ENCODE data around the gene WDR27. TPM values are rescaled to one million over a fixed set of nuclear protein-coding genes. Genes with fewer than 3 reads are reported as not detected.
"Not testable (repeated sequence)": the region's sequence is repeated elsewhere in the genome, so short reads cannot be mapped to it uniquely, and the experiment has no call there.

Gene WDR27
- total and polyA plus RNA-seq, 10 donors: 17.6 to 69.5 (median 45.7) TPM

GRCh38 chr6:169617562-169617961, 84.3 kb downstream of the WDR27 start:
- Histone ChIP-seq H3K9me3 (peaks cover 0 to 14% (median 3%) of the 10 kb centered on the region in 8 donors), H3K4me1 (peaks cover 0 to 2% (median 0%) of the 10 kb centered on the region in 6 donors), H3K4me3 (no peak overlapping the region), H3K27me3 (replicated peaks in 1 of 7) (no peaks in the 10 kb centered on the region), H3K36me3 (peaks cover 0 to 4% (median 0%) of the 10 kb centered on the region in 6 donors), H3K27ac (no peak overlapping the region)
- no peak for TF ChIP-seq POLR2AphosphoS5 (IDR thresholded peaks at IDR 0.05)
- TF ChIP-seq POLR2A (IDR thresholded peaks at IDR 0.05): no peak
- TF ChIP-seq CTCF (IDR thresholded peaks at IDR 0.05 in 8 of 11, conservative IDR thresholded peaks at IDR 0.05 in 3 of 11): no peak
- intact Hi-C loops (cut with DNase I; ENCODE audit: low total_unique reads): no loop called here
- no peak for DNase-seq
- 90 to 98% (median 94%) methylated on average over 7 of the region's 7 CpGs for WGBS, 5 donors

GRCh38 chr6:169608609-169609008, 93.2 kb downstream of the WDR27 start:
- DNase-seq; H3K4me3 ChIP-seq; H3K27me3 ChIP-seq (replicated peaks in 1 of 7); H3K36me3 ChIP-seq; H3K9me3 ChIP-seq; H3K4me1 ChIP-seq; H3K27ac ChIP-seq; intact Hi-C loops (cut with DNase I; ENCODE audit: low total_unique reads): not testable (repeated sequence)
- 90 to 100% (median 98%) methylated on average over 2 of the region's 2 CpGs for WGBS, 5 donors

- H3K27ac ChIP-seq: no peak overlapping the region
- H3K9me3 ChIP-seq: peaks cover 0 to 8% (median 0%) of the 10 kb centered on the region in 8 donors
- DNase-seq: no peak
- no peaks in the 10 kb centered on the region for H3K4me1 ChIP-seq
- H3K4me3 ChIP-seq: no peak overlapping the region
- intact Hi-C loops (cut with DNase I; ENCODE audit: low total_unique reads): no loop called here
- H3K36me3 ChIP-seq: peaks cover 0 to 24% (median 8%) of the 10 kb centered on the region in 6 donors
- TF ChIP-seq POLR2AphosphoS5 (IDR thresholded peaks at IDR 0.05): no peak
- no peak for TF ChIP-seq CTCF (IDR thresholded peaks at IDR 0.05 in 8 of 11, conservative IDR thresholded peaks at IDR 0.05 in 3 of 11)
- TF ChIP-seq POLR2A (IDR thresholded peaks at IDR 0.05): no peak
- 82 to 97% (median 88%) methylated on average over 1 of the region's 1 CpG for WGBS, 5 donors
- no peaks in the 10 kb centered on the region for H3K27me3 ChIP-seq (replicated peaks in 1 of 7)
Measured at GRCh38 chr6:169604076-169604475, 97.8 kb downstream of the WDR27 start.

- 90 to 100% (median 97%) methylated on average over 1 of the region's 1 CpG for WGBS, 5 donors
- peaks cover 0 to 18% (median 0%) of the 10 kb centered on the region in 8 donors for H3K9me3 ChIP-seq
- H3K4me3 ChIP-seq; H3K27me3 ChIP-seq (replicated peaks in 1 of 7); H3K27ac ChIP-seq; DNase-seq; H3K4me1 ChIP-seq; intact Hi-C loops (cut with DNase I; ENCODE audit: low total_unique reads): not testable (repeated sequence)
- peaks cover 0 to 30% (median 10%) of the 10 kb centered on the region in 6 donors for H3K36me3 ChIP-seq
Measured at GRCh38 chr6:169601129-169601528, 100.7 kb downstream of the WDR27 start.

- Histone ChIP-seq H3K4me3 (no peak overlapping the region), H3K27ac (no peak overlapping the region), H3K27me3 (replicated peaks in 1 of 7) (no peaks in the 10 kb centered on the region), H3K9me3 (peaks cover 0 to 10% (median 0%) of the 10 kb centered on the region in 8 donors), H3K4me1 (peaks cover 0 to 41% (median 24%) of the 10 kb centered on the region in 6 donors), H3K36me3 (no peaks in the 10 kb centered on the region)
- intact Hi-C loops (cut with DNase I; ENCODE audit: low total_unique reads): no loop called here
- TF ChIP-seq POLR2A (IDR thresholded peaks at IDR 0.05) (no peak), POLR2AphosphoS5 (IDR thresholded peaks at IDR 0.05) (no peak), CTCF (IDR thresholded peaks at IDR 0.05 in 8 of 11, conservative IDR thresholded peaks at IDR 0.05 in 3 of 11) (no peak)
- DNase-seq: no peak
- WGBS, 5 donors: 77 to 92% (median 80%) methylated on average over 1 of the region's 1 CpG
Measured at GRCh38 chr6:169592558-169592957, 109.3 kb downstream of the WDR27 start.

Data from spleen (tissue), 11 donors.